ENCODE data around the gene SYTL3. TPM values are rescaled to one million over a fixed set of nuclear protein-coding genes. Genes with fewer than 3 reads are reported as not detected.

Gene SYTL3
- total and polyA plus RNA-seq, 4 donors = 2.0 to 4.6 (median 3.2) TPM

- 69% methylated on average over 2 of the region's 3 CpGs for WGBS (ENCODE audit: insufficient coverage)
- H3K27me3 ChIP-seq (ENCODE audit: control insufficient read depth, insufficient read depth, low read length) = no peaks in the 10 kb centered on the region
These were observed 87.3 kb downstream of the SYTL3 start for GRCh38 chr6:158737082-158737709.

DNA sequence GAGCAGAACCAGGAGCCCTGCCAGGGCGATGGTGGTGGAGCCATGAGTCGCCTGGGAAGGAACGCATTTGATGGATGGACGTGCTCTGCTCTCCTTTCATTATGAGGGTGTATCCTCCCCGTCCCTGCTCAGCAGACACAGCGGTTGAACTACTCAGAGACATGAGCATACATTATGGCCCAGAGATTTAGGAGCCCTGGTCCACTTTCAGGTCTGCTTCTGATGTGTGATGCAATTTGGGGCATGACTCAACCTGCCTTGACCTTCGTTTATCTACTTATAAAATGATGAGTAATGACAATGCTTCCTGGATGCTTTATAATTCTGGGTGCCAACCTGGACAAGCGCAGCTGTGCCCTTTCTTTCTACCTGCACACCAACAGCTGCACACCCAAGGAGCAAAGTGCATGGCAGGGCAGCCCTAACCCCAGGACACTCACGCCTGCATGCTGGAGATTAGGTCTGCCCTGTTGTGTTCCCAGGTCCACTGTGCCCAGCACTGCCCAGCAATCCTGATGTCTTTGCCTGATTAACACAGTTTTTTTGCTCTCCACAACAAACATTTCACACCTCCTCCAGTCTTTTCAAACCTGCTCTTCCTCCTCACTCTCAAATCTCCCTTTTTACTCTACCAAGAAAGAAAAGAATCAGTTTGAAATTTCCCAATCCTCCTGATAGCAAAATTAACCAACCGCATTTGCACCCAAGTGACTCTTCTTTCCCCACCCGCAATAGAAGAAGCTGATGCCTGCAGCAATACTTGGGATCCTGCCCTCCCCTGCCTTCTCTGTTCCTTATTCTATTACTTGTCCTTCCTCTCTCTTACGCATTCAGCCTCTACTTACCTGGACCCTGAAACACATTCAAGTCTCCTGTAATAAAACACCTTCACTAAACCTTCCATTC is 88.1 kb downstream of the SYTL3 start:
- H3K27me3 ChIP-seq (ENCODE audit: control insufficient read depth, insufficient read depth, low read length) = no peaks in the 10 kb centered on the region
- no peak for DNase-seq (ENCODE audit: low read depth in 4 of 6, low spot score in 6 of 6)
- 74% methylated on average over 11 of the region's 12 CpGs for WGBS (ENCODE audit: insufficient coverage)
- H3K9me3 ChIP-seq (ENCODE audit: control insufficient read depth, insufficient read depth, low read length) = no peaks in the 10 kb centered on the region
- H3K27ac ChIP-seq (ENCODE audit: low read depth, low read length) = no peak overlapping the region
- no peak overlapping the region for H3K4me3 ChIP-seq (ENCODE audit: low read depth, low read length)
- H3K4me1 ChIP-seq (ENCODE audit: control insufficient read depth, insufficient read depth, low read length) = peaks cover 4% of the 10 kb centered on the region
- no peaks in the 10 kb centered on the region for H3K36me3 ChIP-seq (ENCODE audit: control insufficient read depth, insufficient read depth, low read length)

More at GRCh38 chr6:158737082-158737709, 87.3 kb downstream of the SYTL3 start:
- no peaks in the 10 kb centered on the region for H3K36me3 ChIP-seq (ENCODE audit: control insufficient read depth, insufficient read depth, low read length)
- H3K27ac ChIP-seq (ENCODE audit: low read depth, low read length) = no peak overlapping the region
- H3K4me1 ChIP-seq (ENCODE audit: control insufficient read depth, insufficient read depth, low read length) = peaks cover 4% of the 10 kb centered on the region
- no peak overlapping the region for H3K4me3 ChIP-seq (ENCODE audit: low read depth, low read length)
- H3K9me3 ChIP-seq (ENCODE audit: control insufficient read depth, insufficient read depth, low read length) = no peaks in the 10 kb centered on the region
- no peak for DNase-seq (ENCODE audit: low read depth in 4 of 6, low spot score in 6 of 6)

- no peak for DNase-seq (ENCODE audit: low read depth in 4 of 6, low spot score in 6 of 6)
- Histone ChIP-seq H3K27ac (ENCODE audit: low read depth, low read length) (no peak overlapping the region), H3K27me3 (ENCODE audit: control insufficient read depth, insufficient read depth, low read length) (no peaks in the 10 kb centered on the region), H3K9me3 (ENCODE audit: control insufficient read depth, insufficient read depth, low read length) (no peaks in the 10 kb centered on the region), H3K36me3 (ENCODE audit: control insufficient read depth, insufficient read depth, low read length) (no peaks in the 10 kb centered on the region), H3K4me3 (ENCODE audit: low read depth, low read length) (no peak overlapping the region), H3K4me1 (ENCODE audit: control insufficient read depth, insufficient read depth, low read length) (peaks cover 4% of the 10 kb centered on the region)
- WGBS (ENCODE audit: insufficient coverage) = no CpG with 5 or more reads among the region's 1 CpG
These were observed 89.8 kb downstream of the SYTL3 start for GRCh38 chr6:158739673-158740072.

DNA sequence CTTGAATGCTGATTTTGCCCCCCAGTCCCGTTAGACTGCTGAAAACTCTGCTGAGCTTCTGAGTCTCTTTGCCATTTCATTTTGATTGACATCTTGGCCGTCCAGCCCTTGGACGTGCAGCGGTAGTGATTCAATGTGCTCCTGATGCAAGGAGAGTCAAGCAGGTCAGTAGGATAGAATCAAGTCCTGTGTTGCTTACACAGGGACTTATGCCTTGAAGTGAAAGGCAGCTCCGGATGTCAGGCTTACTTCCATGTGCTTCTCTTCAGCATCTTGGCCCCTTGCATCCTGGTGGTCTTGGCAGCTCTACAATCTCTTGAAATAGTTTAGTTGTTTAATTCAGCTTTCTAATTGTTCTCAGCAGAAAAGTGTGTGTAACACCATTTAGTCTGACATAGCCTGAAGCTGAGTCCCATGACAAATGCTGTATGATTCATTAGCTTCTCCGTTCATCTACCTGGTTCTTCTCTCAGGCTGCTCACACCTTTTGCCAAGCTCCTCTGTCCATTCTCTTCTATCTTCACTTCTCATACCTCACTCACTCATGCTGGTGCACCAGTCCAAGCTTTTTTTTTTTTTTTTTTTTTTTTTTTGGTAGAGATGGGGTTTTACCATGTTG is 93.3 kb downstream of the SYTL3 start:
- no peaks in the 10 kb centered on the region for H3K36me3 ChIP-seq (ENCODE audit: control insufficient read depth, insufficient read depth, low read length)
- H3K4me3 ChIP-seq (ENCODE audit: low read depth, low read length) = no peak overlapping the region
- H3K4me1 ChIP-seq (ENCODE audit: control insufficient read depth, insufficient read depth, low read length) = no peaks in the 10 kb centered on the region
- WGBS (ENCODE audit: insufficient coverage) = 69% methylated on average over 6 of the region's 6 CpGs
- no peak overlapping the region for H3K27ac ChIP-seq (ENCODE audit: low read depth, low read length)
- H3K9me3 ChIP-seq (ENCODE audit: control insufficient read depth, insufficient read depth, low read length) = no peaks in the 10 kb centered on the region
- DNase-seq (ENCODE audit: low read depth in 4 of 6, low spot score in 6 of 6) = peak in 1 of 6 donors; percentile 59
- H3K27me3 ChIP-seq (ENCODE audit: control insufficient read depth, insufficient read depth, low read length) = no peaks in the 10 kb centered on the region

DNA sequence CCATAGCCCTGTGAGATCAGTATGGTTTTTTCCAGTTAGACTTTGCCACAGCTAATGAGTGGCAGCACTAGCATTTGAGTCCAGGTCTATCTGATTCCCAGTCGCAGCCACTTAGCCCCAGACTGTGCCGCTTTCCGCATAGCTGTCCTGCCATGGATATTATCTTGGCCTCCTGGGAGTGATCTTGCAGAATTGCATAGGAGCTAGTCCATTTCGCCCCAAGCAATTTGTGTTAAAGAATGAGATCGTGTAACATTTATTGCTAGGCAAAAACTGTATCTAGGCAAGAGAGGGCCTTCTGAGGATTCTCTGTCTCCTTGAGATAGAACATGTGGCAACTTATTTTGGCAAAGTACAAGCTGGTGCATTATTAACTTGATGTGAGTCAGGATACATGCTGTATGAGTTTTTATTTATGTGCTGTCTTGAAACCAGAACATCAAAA is 95.2 kb downstream of the SYTL3 start:
- no peak overlapping the region for H3K27ac ChIP-seq (ENCODE audit: low read depth, low read length)
- DNase-seq (ENCODE audit: low read depth in 4 of 6, low spot score in 6 of 6) = peak in 1 of 6 donors; percentile 92
- no peaks in the 10 kb centered on the region for H3K27me3 ChIP-seq (ENCODE audit: control insufficient read depth, insufficient read depth, low read length)
- 59% methylated on average over 5 of the region's 5 CpGs for WGBS (ENCODE audit: insufficient coverage)
- H3K36me3 ChIP-seq (ENCODE audit: control insufficient read depth, insufficient read depth, low read length) = no peaks in the 10 kb centered on the region
- no peaks in the 10 kb centered on the region for H3K9me3 ChIP-seq (ENCODE audit: control insufficient read depth, insufficient read depth, low read length)
- no peaks in the 10 kb centered on the region for H3K4me1 ChIP-seq (ENCODE audit: control insufficient read depth, insufficient read depth, low read length)
- H3K4me3 ChIP-seq (ENCODE audit: low read depth, low read length) = no peak overlapping the region

GRCh38 chr6:158751224-158751623 is 101.4 kb downstream of the SYTL3 start:
- H3K4me3 ChIP-seq (ENCODE audit: low read depth, low read length) = no peak overlapping the region
- no peak for DNase-seq (ENCODE audit: low read depth in 4 of 6, low spot score in 6 of 6)
- H3K27ac ChIP-seq (ENCODE audit: low read depth, low read length) = no peak overlapping the region
- H3K27me3 ChIP-seq (ENCODE audit: control insufficient read depth, insufficient read depth, low read length) = no peaks in the 10 kb centered on the region
- H3K9me3 ChIP-seq (ENCODE audit: control insufficient read depth, insufficient read depth, low read length) = no peaks in the 10 kb centered on the region
- peaks cover 31% of the 10 kb centered on the region for H3K4me1 ChIP-seq (ENCODE audit: control insufficient read depth, insufficient read depth, low read length)
- 79% methylated on average over 7 of the region's 9 CpGs for WGBS (ENCODE audit: insufficient coverage)
- no peaks in the 10 kb centered on the region for H3K36me3 ChIP-seq (ENCODE audit: control insufficient read depth, insufficient read depth, low read length)

- WGBS (ENCODE audit: insufficient coverage) = 76% methylated on average over 5 of the region's 9 CpGs
- Histone ChIP-seq H3K4me1 (ENCODE audit: control insufficient read depth, insufficient read depth, low read length) (peaks cover 31% of the 10 kb centered on the region), H3K36me3 (ENCODE audit: control insufficient read depth, insufficient read depth, low read length) (no peaks in the 10 kb centered on the region), H3K4me3 (ENCODE audit: low read depth, low read length) (no peak overlapping the region), H3K27ac (ENCODE audit: low read depth, low read length) (peak overlapping the region; percentile 27), H3K9me3 (ENCODE audit: control insufficient read depth, insufficient read depth, low read length) (no peaks in the 10 kb centered on the region), H3K27me3 (ENCODE audit: control insufficient read depth, insufficient read depth, low read length) (no peaks in the 10 kb centered on the region)
- peak in 1 of 6 donors; percentile 44 for DNase-seq (ENCODE audit: low read depth in 4 of 6, low spot score in 6 of 6)
These were observed 102.1 kb downstream of the SYTL3 start for GRCh38 chr6:158751921-158752320.

DNA sequence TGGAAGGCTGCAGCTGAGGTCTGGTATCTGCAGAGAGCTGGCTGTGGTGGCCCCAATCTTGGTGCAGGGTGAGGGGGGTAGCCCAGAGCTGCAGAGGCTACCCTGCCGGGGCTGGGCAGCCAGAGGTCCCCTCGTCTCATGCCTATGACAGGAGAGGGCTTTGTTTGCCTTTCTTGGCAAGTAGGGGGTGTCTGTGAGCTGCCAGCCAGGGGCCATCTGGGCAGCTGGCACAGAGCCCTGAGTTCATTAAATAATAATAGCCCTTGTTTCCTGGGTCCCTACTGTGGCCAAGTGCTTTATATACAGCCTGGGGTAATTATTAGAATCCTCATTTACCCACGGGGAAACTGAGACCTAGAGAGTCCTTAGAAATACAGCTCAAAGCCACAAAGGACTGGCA is 102.8 kb downstream of the SYTL3 start:
- WGBS (ENCODE audit: insufficient coverage) = no CpG with 5 or more reads among the region's 3 CpGs
- H3K27ac ChIP-seq (ENCODE audit: low read depth, low read length) = peak overlapping the region; percentile 27
- H3K4me1 ChIP-seq (ENCODE audit: control insufficient read depth, insufficient read depth, low read length) = peaks cover 34% of the 10 kb centered on the region
- no peak overlapping the region for H3K4me3 ChIP-seq (ENCODE audit: low read depth, low read length)
- no peaks in the 10 kb centered on the region for H3K9me3 ChIP-seq (ENCODE audit: control insufficient read depth, insufficient read depth, low read length)
- peak; percentile 62 to 96 (median 74) for DNase-seq (ENCODE audit: low read depth in 4 of 6, low spot score in 6 of 6)
- no peaks in the 10 kb centered on the region for H3K36me3 ChIP-seq (ENCODE audit: control insufficient read depth, insufficient read depth, low read length)
- H3K27me3 ChIP-seq (ENCODE audit: control insufficient read depth, insufficient read depth, low read length) = no peaks in the 10 kb centered on the region

- peaks cover 40% of the 10 kb centered on the region for H3K4me1 ChIP-seq (ENCODE audit: control insufficient read depth, insufficient read depth, low read length)
- 95% methylated on average over 2 of the region's 9 CpGs for WGBS (ENCODE audit: insufficient coverage)
- DNase-seq (ENCODE audit: low read depth in 4 of 6, low spot score in 6 of 6) = peak in 1 of 6 donors; percentile 79
These were observed 104.0 kb downstream of the SYTL3 start for GRCh38 chr6:158753811-158754210.

More at GRCh38 chr6:158753811-158754210, 104.0 kb downstream of the SYTL3 start:
- no peaks in the 10 kb centered on the region for H3K27me3 ChIP-seq (ENCODE audit: control insufficient read depth, insufficient read depth, low read length)
- no peak overlapping the region for H3K27ac ChIP-seq (ENCODE audit: low read depth, low read length)
- no peaks in the 10 kb centered on the region for H3K36me3 ChIP-seq (ENCODE audit: control insufficient read depth, insufficient read depth, low read length)
- no peak overlapping the region for H3K4me3 ChIP-seq (ENCODE audit: low read depth, low read length)
- H3K9me3 ChIP-seq (ENCODE audit: control insufficient read depth, insufficient read depth, low read length) = no peaks in the 10 kb centered on the region

Measured in spinal cord (tissue), 10 donors.